ENCODE results near the gene TMEM219.
"Not testable (repeated sequence)": the region's sequence is repeated elsewhere in the genome, so short reads cannot be mapped to it uniquely, and the experiment has no call there.

The TMEM219 gene

GRCh38 chr16:29961479-29962343 lies at the start of gene TMEM219:
Gene TMEM219 (plus strand): TSS chr16:29962079. CDS start chr16:29963144, 1,065 bp downstream.
- DNase-seq (ENCODE audit: low read depth in 2 of 2): peak; percentile 76 to 91

GRCh38 chr16:29912087-29912486 lies 49.8 kb upstream of the TMEM219 start:
- DNase-seq (ENCODE audit: low read depth in 2 of 2): no peak

- DNase-seq (ENCODE audit: low read depth in 2 of 2): no peak
Observed at GRCh38 chr16:29913514-29913913, 48.4 kb upstream of the TMEM219 start.

- no peak for DNase-seq (ENCODE audit: low read depth in 2 of 2)
Observed at GRCh38 chr16:29915590-29916247, 46.2 kb upstream of the TMEM219 start.

GRCh38 chr16:29916979-29917378 lies 44.9 kb upstream of the TMEM219 start:
- no peak for DNase-seq (ENCODE audit: low read depth in 2 of 2)

GRCh38 chr16:29920288-29921033 lies 41.4 kb upstream of the TMEM219 start:
- no peak for DNase-seq (ENCODE audit: low read depth in 2 of 2)

GRCh38 chr16:29921034-29921385 lies 40.9 kb upstream of the TMEM219 start:
- no peak for DNase-seq (ENCODE audit: low read depth in 2 of 2)

GRCh38 chr16:29922326-29922725 lies 39.6 kb upstream of the TMEM219 start:
- DNase-seq (ENCODE audit: low read depth in 2 of 2): no peak

- no peak for DNase-seq (ENCODE audit: low read depth in 2 of 2)
Observed at GRCh38 chr16:29922986-29923501, 38.8 kb upstream of the TMEM219 start.

- DNase-seq (ENCODE audit: low read depth in 2 of 2): no peak
Observed at GRCh38 chr16:29925105-29925756, 36.6 kb upstream of the TMEM219 start.

GRCh38 chr16:29925781-29926710 lies 35.8 kb upstream of the TMEM219 start, which contains the start of gene KCTD13:
Gene KCTD13 (minus strand): TSS chr16:29926226. CDS start chr16:29926033, 193 bp downstream.
- peak; percentile 80 to 82 for DNase-seq (ENCODE audit: low read depth in 2 of 2)

- no peak for DNase-seq (ENCODE audit: low read depth in 2 of 2)
Observed at GRCh38 chr16:29926711-29927052, 35.2 kb upstream of the TMEM219 start.

- no peak for DNase-seq (ENCODE audit: low read depth in 2 of 2)
Observed at GRCh38 chr16:29927070-29927905, 34.6 kb upstream of the TMEM219 start.

- DNase-seq (ENCODE audit: low read depth in 2 of 2): not testable (repeated sequence)
Observed at GRCh38 chr16:29931750-29932149, 30.1 kb upstream of the TMEM219 start.

GRCh38 chr16:29940656-29941055 lies 21.2 kb upstream of the TMEM219 start:
- DNase-seq (ENCODE audit: low read depth in 2 of 2): no peak

- no peak for DNase-seq (ENCODE audit: low read depth in 2 of 2)
Observed at GRCh38 chr16:29943846-29944799, 17.8 kb upstream of the TMEM219 start.

- DNase-seq (ENCODE audit: low read depth in 2 of 2): no peak
Observed at GRCh38 chr16:29947897-29948296, 14.0 kb upstream of the TMEM219 start.

GRCh38 chr16:29950806-29951461 lies 10.9 kb upstream of the TMEM219 start:
- DNase-seq (ENCODE audit: low read depth in 2 of 2): no peak
